Suprapubic skin (tissue), 2 donors: ENCODE measurements around the gene MORC1.

Experiments
- EP300 ChIP-seq: sonication (generic); formaldehyde crosslinking; IDR thresholded peaks from one replicate; pipeline ENCODE4 v1.6.1; 2017; ENCODE audit warnings: antibody characterized with exemption
- POLR2A ChIP-seq, 2 donors: fragments of 450-650 bp; IDR thresholded peaks; one replicate each; pipeline ENCODE4 v1.6.1; 2017; ENCODE audit warnings: antibody characterized with exemption in 2 of 2, mild to moderate bottlenecking in 2 of 2, moderate library complexity in 2 of 2

DNA sequence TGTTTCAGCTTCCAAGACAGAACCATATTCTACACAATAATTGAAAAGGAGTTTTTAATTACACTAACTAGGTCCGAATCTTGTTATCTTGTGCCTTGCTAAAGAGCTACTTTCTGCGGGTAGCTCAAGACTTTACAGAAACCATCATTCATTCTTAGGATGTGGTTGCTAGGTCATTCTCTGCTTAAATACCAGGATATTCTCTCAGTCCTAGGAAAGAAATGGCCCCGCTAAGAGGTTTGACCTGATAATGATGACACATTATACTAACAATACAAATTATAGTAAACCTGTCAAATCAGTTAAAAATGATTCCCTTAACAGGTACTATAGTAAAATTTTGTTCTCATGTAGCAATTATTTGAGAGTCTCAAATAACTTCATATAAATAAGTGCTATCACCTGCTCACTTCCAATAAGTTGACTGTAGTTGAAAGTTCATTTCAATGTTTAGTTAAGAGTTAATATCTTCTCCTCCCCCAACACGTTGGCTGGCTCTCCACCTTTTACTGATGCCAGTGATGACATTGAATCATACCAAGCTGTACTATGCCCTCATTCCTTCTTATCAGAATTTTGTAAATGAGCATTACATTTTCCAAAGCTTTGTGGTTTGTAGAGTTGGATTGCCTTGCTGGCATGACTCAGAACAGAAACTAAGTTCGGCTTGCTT, 15.0 kb upstream of the MORC1 start:
- no peak for TF ChIP-seq POLR2A (IDR thresholded peaks at IDR 0.05)
- TF ChIP-seq EP300: no peak
